GM12891 (cell line): ENCODE data around the gene ADRB1.

Experiments
- POLR2A ChIP-seq: IDR thresholded peaks from 2 replicates; pipeline ENCODE4 v1.6.1; 2011; ENCODE audit warnings: low read depth, low read length, control low read depth
- POLR2AphosphoS5 ChIP-seq: IDR thresholded peaks from 2 replicates; pipeline ENCODE4 v1.6.1; 2011; ENCODE audit warnings: low read depth, low read length, control low read depth
- POU2F2 ChIP-seq: IDR thresholded peaks from 2 replicates; pipeline ENCODE4 v1.6.1; 2011; ENCODE audit warnings: low read depth, mild to moderate bottlenecking, control low read depth, low read length, moderate library complexity
- SPI1 ChIP-seq: IDR thresholded peaks from 2 replicates; pipeline ENCODE4 v1.6.1; 2011; ENCODE audit warnings: low read depth, low read length, control low read depth
- TAF1 ChIP-seq: IDR thresholded peaks from 2 replicates; pipeline ENCODE4 v1.6.1; 2011; ENCODE audit warnings: low read depth, low read length, control low read depth

GRCh38 chr10:114035791-114036190, 7.9 kb upstream of the ADRB1 start:
- no peak for TF ChIP-seq POLR2AphosphoS5
- TF ChIP-seq POLR2A, result no peak
- no peak for TF ChIP-seq SPI1
- no peak for TF ChIP-seq TAF1
- TF ChIP-seq POU2F2, result no peak
